Daoy (cell line): ENCODE measurements around the gene CRB2. TPM values are rescaled to one million over a fixed set of nuclear protein-coding genes. Genes with fewer than 3 reads are reported as not detected.

Source experiments
- DNase-seq: peaks from one replicate; pipeline ENCODE4 v3.0.0-alpha.2; 2015; ENCODE audit warnings: low read depth
- total RNA-seq: library from RNA; depleted of rRNA; stranded (reverse); fragments of >200 nt; shearing (Covaris generic); gene quantifications from 2 replicates; pipeline ENCODE4 v1.2.3, GENCODE V29; 2014

CRB2 gene
- total RNA-seq, 1 experiment from 2014 or later = 0.11 TPM

DNA sequence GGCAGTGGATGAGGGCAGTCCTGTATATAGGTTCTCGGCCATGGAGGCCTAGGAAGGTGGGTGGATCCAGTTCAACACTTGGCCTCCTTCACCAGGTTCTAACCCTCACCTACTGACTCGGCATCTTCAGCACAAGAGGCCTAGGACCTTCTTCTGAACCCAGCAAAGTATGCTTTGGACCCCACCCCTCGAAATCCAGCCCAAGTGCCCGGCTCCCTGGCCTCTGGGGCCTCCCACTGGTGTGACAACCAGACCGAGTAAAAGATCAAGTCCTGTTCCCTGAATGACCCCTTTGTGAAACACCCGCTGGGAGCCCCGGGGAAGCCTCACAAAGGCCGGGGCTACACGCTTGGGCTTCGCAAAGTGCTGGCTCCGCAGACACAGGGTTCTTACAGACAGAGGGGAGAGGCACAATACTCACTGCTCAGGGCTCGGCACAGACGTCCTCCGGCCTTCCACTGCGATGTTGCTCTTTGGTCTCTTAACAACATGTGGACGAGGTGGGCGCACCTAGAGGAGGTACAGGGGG, 47.0 kb downstream of the CRB2 start:
- no peak for DNase-seq

- DNase-seq = no peak
Measured at GRCh38 chr9:123406016-123406415, 50.0 kb downstream of the CRB2 start.

- no peak for DNase-seq
Measured at GRCh38 chr9:123406691-123407216, 50.8 kb downstream of the CRB2 start.

- no peak for DNase-seq
Measured at GRCh38 chr9:123407217-123407851, 51.3 kb downstream of the CRB2 start.

- no peak for DNase-seq
Measured at GRCh38 chr9:123408313-123409262, 52.6 kb downstream of the CRB2 start.

DNA sequence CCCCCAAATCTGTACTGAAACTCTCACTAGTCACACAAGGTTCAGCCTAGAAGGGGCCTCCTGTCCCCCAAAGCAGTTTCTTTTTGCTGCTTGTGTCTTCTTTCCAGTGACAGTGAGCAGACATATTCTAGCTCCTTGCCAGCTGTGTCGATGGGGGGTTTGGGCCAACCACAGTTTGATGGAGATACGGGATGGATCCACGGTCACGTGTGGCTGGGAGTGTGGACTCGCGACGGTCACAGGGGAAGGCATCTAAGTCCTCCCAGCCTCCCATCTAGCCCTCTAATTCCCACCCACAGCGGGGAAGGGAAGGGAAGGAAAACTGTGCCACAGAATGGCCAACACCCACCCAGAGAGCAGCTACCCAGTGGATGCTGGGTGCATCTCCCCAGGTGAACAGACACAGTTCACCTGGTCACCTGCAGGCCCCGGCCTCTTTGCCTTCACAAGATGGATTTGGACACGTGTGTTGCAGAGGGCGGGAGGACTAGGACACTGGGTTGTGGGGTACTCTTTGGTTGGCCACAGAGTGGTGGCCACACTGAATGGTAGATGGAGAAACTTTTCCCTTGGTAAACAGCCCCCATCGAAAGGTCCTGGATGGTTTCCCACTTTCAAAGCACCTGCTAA, 54.4 kb downstream of the CRB2 start:
- DNase-seq = no peak

GRCh38 chr9:123411191-123411590, 55.2 kb downstream of the CRB2 start:
- DNase-seq = no peak

DNA sequence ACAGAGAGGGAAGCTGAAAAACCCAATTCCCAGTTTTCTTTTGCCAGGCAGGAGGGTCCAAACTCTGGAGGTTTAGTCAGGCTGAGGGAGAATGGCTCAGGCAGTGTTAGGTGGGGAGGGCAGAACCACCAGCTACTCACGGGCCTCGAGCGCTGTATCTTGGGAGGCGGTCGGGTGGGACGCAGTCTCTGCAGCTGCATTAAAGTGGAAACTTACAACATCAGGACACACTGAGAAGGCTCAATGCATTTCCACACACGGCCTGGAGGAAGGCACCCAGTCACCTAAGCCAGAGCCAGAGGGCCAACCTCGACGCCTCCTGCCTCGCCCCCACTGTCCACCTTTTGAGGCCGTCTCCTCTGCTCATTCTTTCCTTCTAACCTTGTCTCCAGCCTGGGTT, 55.6 kb downstream of the CRB2 start:
- no peak for DNase-seq

DNA sequence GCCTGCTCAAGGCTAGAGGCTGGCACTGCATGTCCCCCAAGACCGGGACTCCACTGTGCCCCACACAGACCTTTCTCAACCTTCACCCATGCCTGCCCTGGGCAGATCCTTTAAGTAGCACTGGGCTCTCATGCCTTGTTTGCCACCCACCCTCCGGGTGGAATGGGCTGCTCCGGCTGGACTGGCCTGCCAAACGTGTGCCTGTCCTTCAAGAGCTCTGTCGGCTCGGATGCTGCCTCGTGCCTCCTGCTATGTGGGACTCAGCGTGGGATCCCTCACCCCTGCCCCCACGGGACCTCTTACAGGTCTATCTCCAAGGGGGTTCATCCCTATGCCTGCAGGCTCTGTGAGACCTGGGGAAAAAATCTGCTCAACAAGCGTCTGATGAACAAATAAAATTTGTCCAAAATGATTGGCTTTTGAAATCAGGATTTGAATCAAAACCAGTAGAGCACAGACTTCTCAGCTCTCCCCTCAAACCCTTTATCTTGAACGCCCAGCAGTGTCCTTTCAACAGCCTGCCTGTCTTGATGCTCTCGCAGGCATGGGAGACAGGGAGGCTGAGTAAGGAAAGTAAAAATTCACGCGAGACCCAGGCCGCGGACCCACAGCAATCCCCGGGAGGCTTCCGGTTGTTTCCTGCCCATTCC, 56.3 kb downstream of the CRB2 start:
- no peak for DNase-seq

DNA sequence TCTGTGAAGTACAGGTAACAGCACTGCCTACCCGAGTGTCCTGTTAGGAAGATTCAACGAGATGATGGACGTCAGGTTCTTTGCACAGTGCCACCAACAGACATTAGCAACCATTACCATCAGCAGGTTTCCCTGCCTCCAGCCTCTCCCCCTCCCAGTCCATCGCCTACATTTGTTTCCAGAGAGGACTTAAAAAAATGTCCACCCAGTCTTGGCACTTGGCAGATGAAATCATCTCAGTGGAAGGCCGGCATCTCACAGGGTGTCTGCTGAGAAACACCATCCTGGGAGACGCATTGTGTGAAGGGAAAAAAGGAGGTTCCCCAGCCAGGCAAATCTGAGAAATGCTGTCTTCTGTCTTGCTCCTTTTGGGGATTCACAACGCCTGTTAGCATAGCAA, 58.2 kb downstream of the CRB2 start:
- DNase-seq = no peak

- DNase-seq = no peak
Measured at GRCh38 chr9:123414936-123415930, 59.2 kb downstream of the CRB2 start.

- DNase-seq = no peak
Measured at GRCh38 chr9:123416176-123416575, 60.2 kb downstream of the CRB2 start.

- DNase-seq = no peak
Measured at GRCh38 chr9:123417289-123418051, 61.5 kb downstream of the CRB2 start.

DNA sequence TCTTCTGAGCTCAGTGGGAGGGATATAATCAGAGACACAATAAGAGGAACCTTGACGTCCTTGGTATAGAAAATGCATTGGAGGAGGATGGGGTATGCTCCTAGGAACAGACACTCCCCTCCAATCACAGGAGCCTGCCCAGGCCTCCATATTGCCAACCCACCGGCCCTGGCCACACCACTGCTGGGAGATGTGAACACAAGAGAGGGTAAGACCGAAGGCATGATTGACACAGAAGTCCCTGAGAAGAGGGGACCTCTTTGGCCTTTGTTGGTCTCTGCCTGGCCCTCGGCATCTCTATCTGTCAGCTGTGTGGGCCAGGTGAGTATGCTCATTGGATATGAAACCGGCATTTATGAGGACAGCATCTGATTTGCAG, 62.0 kb downstream of the CRB2 start:
- DNase-seq = no peak

GRCh38 chr9:123418506-123418905, 62.5 kb downstream of the CRB2 start:
- DNase-seq = no peak

GRCh38 chr9:123419091-123419490, 63.1 kb downstream of the CRB2 start:
- no peak for DNase-seq

DNA sequence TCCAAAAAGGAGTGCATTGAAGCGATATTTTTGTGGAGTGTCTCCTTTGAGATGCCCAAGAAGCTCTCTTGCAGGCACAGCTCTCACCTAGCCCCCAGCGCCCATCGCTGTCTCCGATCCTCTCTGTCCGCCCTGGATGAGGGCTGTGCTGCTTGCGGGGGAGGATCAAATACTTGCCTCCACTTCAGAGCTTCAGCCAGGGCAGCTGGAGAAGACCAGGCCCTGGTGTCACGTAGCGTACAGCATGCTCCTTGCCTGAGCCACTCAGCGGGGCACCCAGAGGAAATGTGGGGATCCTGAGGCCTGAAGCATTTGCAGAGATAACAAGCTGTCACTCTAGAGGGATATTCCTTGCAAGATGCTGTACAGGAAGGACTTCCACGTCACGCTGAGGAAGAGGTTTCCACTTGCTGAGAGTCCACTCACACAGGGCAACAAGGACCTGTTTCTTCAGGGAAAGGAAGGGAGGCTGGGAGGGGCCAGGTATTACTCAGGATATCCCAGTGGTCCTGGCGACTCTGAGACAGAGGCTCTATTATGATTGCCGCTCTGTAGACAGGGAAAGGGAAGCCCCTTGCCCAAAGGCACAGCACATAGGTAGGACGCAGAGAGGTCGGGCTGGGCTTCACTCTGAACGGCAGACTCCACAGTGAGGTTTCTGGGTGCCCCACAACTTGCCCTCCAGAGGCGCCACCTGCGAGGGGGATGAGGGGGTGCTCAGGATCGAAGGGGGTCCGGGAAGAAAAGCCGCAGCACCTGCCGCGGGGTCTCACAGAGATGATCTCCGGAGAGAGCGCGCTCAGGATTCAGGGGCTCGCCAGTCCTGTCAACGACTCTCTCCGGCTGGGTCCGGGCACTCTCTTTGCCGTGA, 64.0 kb downstream of the CRB2 start:
- DNase-seq = no peak

DNA sequence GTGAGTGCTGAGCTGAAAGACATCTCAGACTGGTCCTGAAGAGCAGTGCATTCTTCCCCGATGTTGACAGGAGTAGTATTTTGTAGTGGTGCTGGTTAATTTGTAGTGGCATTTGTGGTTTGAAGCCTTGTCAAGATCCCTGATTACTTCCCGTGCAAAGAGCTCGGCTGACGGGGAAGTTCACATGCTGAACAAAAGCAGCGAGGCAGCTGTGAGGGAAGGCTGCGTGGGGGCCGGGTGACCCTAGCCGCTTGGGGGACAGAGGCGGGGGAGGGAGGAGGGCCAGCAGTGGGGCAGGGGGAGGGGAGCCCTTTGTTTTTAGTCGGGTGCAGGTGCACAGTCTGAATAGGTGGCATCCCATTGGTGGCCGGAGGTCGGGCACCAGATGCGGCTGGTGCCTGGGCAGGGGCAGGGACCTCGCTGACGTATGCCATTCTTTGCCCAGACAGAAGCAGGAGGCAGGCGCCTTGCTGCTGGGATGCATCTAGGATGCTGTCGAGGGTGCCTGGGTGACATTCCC, 64.7 kb downstream of the CRB2 start:
- no peak for DNase-seq
